HG02981 (cell line): ENCODE results near the gene GPR119.
A peak's percentile ranks its signal among the peaks of the same experiment; 100 is the strongest.
"Not testable (repeated sequence)": the region's sequence is repeated elsewhere in the genome, so short reads cannot be mapped to it uniquely, and the experiment has no call there.

Experiments used
- ATAC-seq: cut with Tn5 transposase; IDR thresholded peaks from one replicate; pipeline ENCODE4 v1.9.1; 2021; ENCODE audit warnings: mild to moderate bottlenecking, moderate library complexity; ENCODE audit not compliant: unreplicated experiment

The GPR119 gene

GRCh38 chrX:130385520-130385919 lies at the start of gene GPR119:
GPR119 (minus strand) TSS chrX:130385674; CDS start chrX:130385447, 227 bp downstream.
- ATAC-seq = no peak

GRCh38 chrX:130429236-130429635 lies 43.8 kb upstream of the GPR119 start:
- not testable (repeated sequence) for ATAC-seq

GRCh38 chrX:130426531-130426930 lies 41.1 kb upstream of the GPR119 start:
- ATAC-seq = no peak

GRCh38 chrX:130419263-130419662 lies 33.8 kb upstream of the GPR119 start:
- peak; percentile 66 for ATAC-seq

GRCh38 chrX:130418740-130419139 lies 33.3 kb upstream of the GPR119 start:
- peak; percentile 44 for ATAC-seq

GRCh38 chrX:130418066-130418465 lies 32.6 kb upstream of the GPR119 start:
- peak; percentile 47 for ATAC-seq

GRCh38 chrX:130416785-130417184 lies 31.3 kb upstream of the GPR119 start:
- no peak for ATAC-seq

GRCh38 chrX:130415201-130415600 lies 29.7 kb upstream of the GPR119 start:
- no peak for ATAC-seq

- no peak for ATAC-seq
Observed at GRCh38 chrX:130414800-130415199, 29.3 kb upstream of the GPR119 start.

- ATAC-seq = no peak
Observed at GRCh38 chrX:130413415-130413814, 27.9 kb upstream of the GPR119 start.

- ATAC-seq = no peak
Observed at GRCh38 chrX:130402208-130402684, 16.8 kb upstream of the GPR119 start.

- ATAC-seq = peak; percentile 88
Observed at GRCh38 chrX:130401415-130402207, 16.1 kb upstream of the GPR119 start, which contains the start of gene RBMX2. RBMX2 (plus strand) TSS chrX:130401987; CDS start chrX:130402033, 46 bp downstream.

- no peak for ATAC-seq
Observed at GRCh38 chrX:130395341-130395740, 9.9 kb upstream of the GPR119 start.

- no peak for ATAC-seq
Observed at GRCh38 chrX:130393451-130394074, 8.1 kb upstream of the GPR119 start.

- ATAC-seq = no peak
Observed at GRCh38 chrX:130386408-130386808, 934 bp upstream of the GPR119 start.

GRCh38 chrX:130378024-130378669 lies 7.3 kb downstream of the GPR119 start:
- no peak for ATAC-seq

GRCh38 chrX:130376077-130376476 lies 9.4 kb downstream of the GPR119 start:
- no peak for ATAC-seq

GRCh38 chrX:130352050-130352449 lies 33.4 kb downstream of the GPR119 start:
- not testable (repeated sequence) for ATAC-seq

- ATAC-seq = no peak
Observed at GRCh38 chrX:130351567-130351966, 33.9 kb downstream of the GPR119 start.

GRCh38 chrX:130347321-130347720 lies 38.2 kb downstream of the GPR119 start:
- no peak for ATAC-seq

GRCh38 chrX:130343411-130343810 lies 42.1 kb downstream of the GPR119 start:
- ATAC-seq = no peak

GRCh38 chrX:130340271-130340670 lies 45.2 kb downstream of the GPR119 start:
- no peak for ATAC-seq
